NB4 (cell line): ENCODE measurements around the gene GPR78.
A peak's percentile ranks its signal among the peaks of the same experiment; 100 is the strongest.

Source experiments
- DNase-seq: peaks from one replicate; pipeline ENCODE4 v3.0.0; 2010; ENCODE audit warnings: low read depth
- H3K4me3 ChIP-seq: one replicate; pipeline ENCODE4 v1.5.1; 2011; ENCODE audit warnings: mild to moderate bottlenecking, low read depth, low read length, moderate library complexity
- MYC ChIP-seq: IDR thresholded peaks from 2 replicates; pipeline ENCODE4 v1.6.1; 2011; ENCODE audit warnings: low read depth, low read length
- POLR2A ChIP-seq: IDR thresholded peaks from 2 replicates; pipeline ENCODE4 v1.6.1; 2011; ENCODE audit warnings: mild to moderate bottlenecking; ENCODE audit not compliant: insufficient read length; ENCODE audit errors: extremely low read depth
- TF ChIP-seq, protein P1 (sequence below): IDR thresholded peaks from one replicate; pipeline ENCODE4 v1.5.1; 2012; ENCODE audit warnings: low read depth, low read length
- TF ChIP-seq, protein P2 (sequence below): IDR thresholded peaks from 2 replicates; pipeline ENCODE4 v1.6.1; 2011; ENCODE audit warnings: low read depth, low read length

GPR78 gene

DNA sequence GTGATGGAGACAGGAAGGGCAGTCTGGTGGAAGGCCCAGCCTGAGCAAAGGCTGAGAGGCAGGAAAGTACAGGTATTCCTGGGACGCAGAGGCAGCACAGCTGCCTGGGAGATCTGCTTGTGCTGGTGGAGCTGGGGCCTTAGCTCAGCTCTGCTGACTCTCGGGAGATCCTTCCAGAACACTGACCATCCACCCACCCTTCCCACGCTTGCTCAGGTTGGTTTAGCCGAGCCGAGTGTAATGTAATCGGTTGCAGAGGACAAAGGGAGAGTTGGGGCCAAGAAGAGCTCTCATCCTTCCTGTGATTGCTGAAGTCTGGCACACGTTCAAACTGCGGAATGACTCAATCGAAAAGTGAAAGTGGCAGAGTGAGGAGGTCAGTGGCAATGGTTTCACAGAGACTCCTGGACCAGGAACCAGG lies 43.1 kb upstream of the GPR78 start:
- peak; percentile 62 for DNase-seq
- no peak overlapping the region for H3K4me3 ChIP-seq

DNA sequence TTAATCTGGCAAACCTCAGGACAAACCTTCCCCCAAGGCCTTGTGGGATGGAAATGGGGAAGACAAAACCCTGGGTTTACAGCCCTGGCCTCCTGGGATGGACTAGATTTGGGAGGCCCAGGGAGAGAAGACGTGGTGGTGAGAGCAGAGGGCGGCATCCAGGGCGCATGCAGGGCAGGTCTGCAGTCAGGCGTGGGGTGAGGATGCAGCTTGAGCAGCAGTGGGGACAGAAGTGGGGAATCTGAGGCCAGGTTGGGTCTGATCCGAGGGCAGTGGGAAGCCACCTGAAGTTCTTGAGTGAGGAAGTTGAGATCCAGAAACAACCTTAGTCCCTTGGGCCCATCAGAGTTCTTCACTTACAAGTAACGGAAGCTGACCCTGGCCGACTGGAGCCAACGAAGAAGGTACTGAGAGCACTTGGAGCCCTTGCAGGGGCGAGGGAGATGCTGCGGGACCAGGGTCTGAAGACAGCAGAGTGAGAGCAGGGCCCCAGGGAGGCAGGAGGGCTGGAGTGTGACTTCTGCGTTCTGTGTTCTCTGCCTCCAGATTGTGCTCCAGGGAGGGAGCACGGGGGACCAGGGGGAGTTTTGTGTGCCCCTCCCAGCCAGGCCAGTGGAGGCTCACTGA lies 42.0 kb upstream of the GPR78 start:
- no peak overlapping the region for H3K4me3 ChIP-seq
- DNase-seq: no peak

More for the DNA sequence above, 43.1 kb upstream of the GPR78 start:
- TF ChIP-seq, protein P1, sequence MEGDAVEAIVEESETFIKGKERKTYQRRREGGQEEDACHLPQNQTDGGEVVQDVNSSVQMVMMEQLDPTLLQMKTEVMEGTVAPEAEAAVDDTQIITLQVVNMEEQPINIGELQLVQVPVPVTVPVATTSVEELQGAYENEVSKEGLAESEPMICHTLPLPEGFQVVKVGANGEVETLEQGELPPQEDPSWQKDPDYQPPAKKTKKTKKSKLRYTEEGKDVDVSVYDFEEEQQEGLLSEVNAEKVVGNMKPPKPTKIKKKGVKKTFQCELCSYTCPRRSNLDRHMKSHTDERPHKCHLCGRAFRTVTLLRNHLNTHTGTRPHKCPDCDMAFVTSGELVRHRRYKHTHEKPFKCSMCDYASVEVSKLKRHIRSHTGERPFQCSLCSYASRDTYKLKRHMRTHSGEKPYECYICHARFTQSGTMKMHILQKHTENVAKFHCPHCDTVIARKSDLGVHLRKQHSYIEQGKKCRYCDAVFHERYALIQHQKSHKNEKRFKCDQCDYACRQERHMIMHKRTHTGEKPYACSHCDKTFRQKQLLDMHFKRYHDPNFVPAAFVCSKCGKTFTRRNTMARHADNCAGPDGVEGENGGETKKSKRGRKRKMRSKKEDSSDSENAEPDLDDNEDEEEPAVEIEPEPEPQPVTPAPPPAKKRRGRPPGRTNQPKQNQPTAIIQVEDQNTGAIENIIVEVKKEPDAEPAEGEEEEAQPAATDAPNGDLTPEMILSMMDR: no peak
- TF ChIP-seq, protein P2, sequence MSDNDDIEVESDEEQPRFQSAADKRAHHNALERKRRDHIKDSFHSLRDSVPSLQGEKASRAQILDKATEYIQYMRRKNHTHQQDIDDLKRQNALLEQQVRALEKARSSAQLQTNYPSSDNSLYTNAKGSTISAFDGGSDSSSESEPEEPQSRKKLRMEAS: no peak
- TF ChIP-seq MYC (no peak), POLR2A (no peak)

DNA sequence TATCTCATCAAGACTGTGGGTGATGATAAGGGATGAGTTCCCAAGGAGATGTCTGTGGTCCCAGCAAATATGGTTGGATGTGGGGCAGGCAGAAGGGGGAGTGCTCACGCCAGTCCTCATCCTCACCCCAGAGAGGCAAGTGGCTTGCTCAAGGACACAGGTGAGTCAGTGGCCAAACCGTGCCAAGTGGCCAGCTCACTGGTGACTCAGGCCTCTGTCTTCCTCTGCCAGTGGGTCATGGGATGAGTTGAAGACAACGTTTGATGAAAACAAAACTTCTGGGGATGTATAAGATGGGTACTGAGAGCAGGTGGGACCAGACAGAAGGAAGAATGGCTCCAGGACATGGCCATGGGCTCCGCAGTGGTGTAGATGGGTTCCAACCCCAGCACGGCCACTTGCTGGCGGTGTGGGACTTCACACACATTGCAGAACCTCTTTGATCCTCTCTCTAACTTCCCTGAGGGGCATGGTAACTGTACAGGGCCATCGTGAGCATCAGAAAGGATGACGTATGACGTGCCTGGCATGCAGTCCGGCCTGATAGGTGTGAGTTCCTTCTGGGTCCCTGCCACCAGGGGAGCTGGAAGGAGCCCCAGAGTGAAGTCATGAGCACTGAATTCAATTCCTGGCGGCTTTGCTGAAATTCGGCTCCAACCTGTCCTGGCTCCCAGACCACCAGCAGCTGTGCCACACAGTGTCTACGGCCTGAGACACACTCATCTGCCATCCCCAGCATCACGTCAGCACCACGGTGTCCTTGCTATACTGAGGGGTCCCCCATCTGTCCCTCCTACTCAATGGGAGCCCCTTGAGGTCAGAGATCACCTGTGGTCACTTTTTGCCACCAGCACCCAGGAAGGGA lies 41.3 kb upstream of the GPR78 start:
- DNase-seq: no peak
- TF ChIP-seq, protein P2: no peak
- no peak overlapping the region for H3K4me3 ChIP-seq

More for the DNA sequence above, 42.0 kb upstream of the GPR78 start:
- TF ChIP-seq, protein P1: no peak
- TF ChIP-seq POLR2A (no peak), MYC (no peak)
- TF ChIP-seq, protein P2: no peak

DNA sequence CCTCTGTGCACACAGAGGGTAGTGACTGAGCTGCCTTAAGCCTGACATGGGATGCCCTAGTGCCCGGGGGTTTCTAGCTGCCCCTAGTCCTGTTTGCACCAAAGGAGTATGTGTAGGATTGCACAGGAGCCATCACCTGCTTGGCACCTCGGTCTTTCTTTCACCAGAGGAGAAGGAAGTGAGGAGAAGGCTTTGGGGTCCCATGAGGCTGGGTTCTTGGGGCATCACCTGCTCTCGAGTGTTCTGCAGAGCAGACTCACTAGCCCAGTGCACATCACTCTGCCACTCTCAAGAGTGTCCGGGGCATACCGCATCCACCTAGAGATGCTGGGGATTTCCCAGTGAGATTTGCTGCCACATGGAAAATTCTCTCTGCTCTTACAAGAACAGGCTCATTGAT lies 40.5 kb upstream of the GPR78 start:
- TF ChIP-seq, protein P1: no peak
- TF ChIP-seq, protein P2: no peak
- TF ChIP-seq MYC: no peak
- no peak for TF ChIP-seq POLR2A
- DNase-seq: no peak
- H3K4me3 ChIP-seq: no peak overlapping the region

DNA sequence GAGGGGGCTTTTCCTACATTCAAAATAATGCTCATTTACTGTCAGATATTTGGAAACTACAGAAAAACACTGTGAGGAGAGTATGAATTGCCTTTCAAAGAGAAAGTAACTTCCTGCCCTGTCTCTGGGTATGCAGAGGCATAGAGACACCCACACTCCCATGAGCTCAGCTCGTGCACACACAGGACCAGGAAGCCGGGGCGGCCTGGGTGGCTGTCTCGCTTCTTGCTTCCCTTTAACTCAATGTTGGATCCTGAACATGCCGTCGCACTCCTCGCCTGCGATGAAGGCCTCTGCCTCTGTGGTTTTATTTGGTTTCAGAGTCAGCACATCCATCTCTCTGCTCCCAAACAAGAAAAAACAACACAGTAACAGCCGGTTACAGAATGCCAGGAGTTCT lies 40.1 kb upstream of the GPR78 start:
- no peak for DNase-seq
- H3K4me3 ChIP-seq: no peak overlapping the region
- TF ChIP-seq, protein P2: no peak
- TF ChIP-seq POLR2A (no peak), MYC (no peak)
- TF ChIP-seq, protein P1: no peak

DNA sequence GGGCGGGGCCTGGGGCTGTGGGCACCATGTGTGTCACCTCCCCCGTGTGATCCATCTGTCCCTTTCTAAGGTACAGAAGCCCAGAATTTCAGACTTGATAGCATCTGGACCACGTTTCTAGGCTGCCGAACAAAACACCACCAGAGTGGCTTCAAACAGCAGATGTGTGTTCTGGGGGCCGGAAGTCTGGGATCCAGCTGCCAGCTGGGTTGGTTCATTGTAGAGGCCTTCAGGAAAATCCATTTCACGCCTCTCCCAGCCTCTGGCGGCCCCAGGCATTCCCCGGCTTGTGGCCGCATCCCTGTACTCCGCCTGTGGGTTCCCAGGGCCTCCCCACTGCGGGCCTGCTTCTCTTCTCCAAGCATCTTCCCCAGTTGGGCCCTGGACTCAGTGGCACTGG lies 39.6 kb upstream of the GPR78 start:
- no peak for TF ChIP-seq MYC
- TF ChIP-seq, protein P1: no peak
- TF ChIP-seq, protein P2: no peak
- TF ChIP-seq POLR2A: no peak
- H3K4me3 ChIP-seq: no peak overlapping the region
- no peak for DNase-seq
